ENCODE results near the gene EPHB2. TPM values are rescaled to one million over a fixed set of nuclear protein-coding genes. Genes with fewer than 3 reads are reported as not detected.

The EPHB2 gene
- total and polyA plus RNA-seq, 2 donors (not counting 3 experiments of a cell fraction or from before 2014, with no cell fraction given) = 50.8 to 69.1 TPM

GRCh38 chr1:22661880-22662279 lies 48.8 kb upstream of the EPHB2 start:
- no peak for FAIRE-seq
- CTCF ChIA-PET = interaction anchor here (1.3 to 7.3 kb wide), 2 partner anchors 242 to 268 kb away, joined by 3 to 125 read pairs; no protein-coding TSS in a partner anchor

More at GRCh38 chr1:22661880-22662279, 48.8 kb upstream of the EPHB2 start:
- intact Hi-C loops (cut with micrococcal nuclease) (no loop called here), dilution Hi-C loops (cut with MboI; ENCODE audit: extremely low pct_ligation_motif_present, low sequenced_read_pairs) (loop anchor here (25.0 kb wide), 1 partner anchor 300 kb away; the partner anchor contains the start of gene LACTBL1)
- no peak for TF ChIP-seq MAX (IDR thresholded peaks at IDR 0.05; ENCODE audit: insufficient read depth, insufficient read length)
- no peak for TF ChIP-seq EZH2 (IDR thresholded peaks at IDR 0.05; ENCODE audit: borderline replicate concordance, low read depth, low read length, severe bottlenecking)
- no peak for TF ChIP-seq GATA2 (IDR thresholded peaks at IDR 0.05; ENCODE audit: insufficient read depth, insufficient read length, low read depth, low read length)
- no peak for TF ChIP-seq POLR2AphosphoS5 (IDR thresholded peaks at IDR 0.05; ENCODE audit: insufficient read depth, low read depth, low read length)
- TF ChIP-seq CTCF (IDR thresholded peaks at IDR 0.05; ENCODE audit: extremely low read depth in 1 of 2, insufficient read depth in 1 of 2, low read depth in 1 of 2, low read length in 2 of 2) = no peak
- TF ChIP-seq MYC (IDR thresholded peaks at IDR 0.05; ENCODE audit: low read depth, low read length) = no peak
- no peak overlapping the region for H3K9ac ChIP-seq (replicated peaks; ENCODE audit: extremely low read depth, insufficient read depth, low read length)
- no peaks in the 10 kb centered on the region for H3K9me3 ChIP-seq (replicated peaks; ENCODE audit: control insufficient read depth, insufficient read depth, low read length)
- POLR2A ChIA-PET = no interaction called here
- H3K27me3 ChIP-seq (ENCODE audit: control insufficient read depth in 2 of 2, insufficient read depth in 2 of 2, low read length in 2 of 2) = peaks cover 0 to 1% of the 10 kb centered on the region in 2 experiments
- no peaks in the 10 kb centered on the region for H3K79me2 ChIP-seq (ENCODE audit: control insufficient read depth, insufficient read depth, low read length)
- H4K20me1 ChIP-seq (replicated peaks; ENCODE audit: control insufficient read depth, extremely low read depth, insufficient read depth, low read length) = no peaks in the 10 kb centered on the region
- H2AFZ ChIP-seq (ENCODE audit: low read depth, low read length) = no peak overlapping the region
- H3K4me2 ChIP-seq (ENCODE audit: insufficient read depth, low read length) = no peak overlapping the region
- no peak overlapping the region for H3K27ac ChIP-seq (ENCODE audit: insufficient read depth, low read depth, low read length)
- no peak for DNase-seq (ENCODE audit: low read depth, low spot score)
- H3K9me1 ChIP-seq (replicated peaks; ENCODE audit: control insufficient read depth, extremely low read depth, insufficient read depth, low read length) = no peaks in the 10 kb centered on the region
- no peak overlapping the region for H3K4me3 ChIP-seq (replicated peaks in 1 of 3; ENCODE audit: insufficient read depth in 1 of 3, low read depth in 1 of 3, low read length in 3 of 3)
- no peaks in the 10 kb centered on the region for H3K36me3 ChIP-seq (ENCODE audit: control insufficient read depth in 2 of 2, extremely low read depth in 1 of 2, insufficient read depth in 2 of 2, low read length in 2 of 2)
- BruUV-seq (replicated peaks) = no TSS peak
- no peaks in the 10 kb centered on the region for H3K4me1 ChIP-seq (ENCODE audit: control insufficient read depth, extremely low read depth, insufficient read depth, low read length)
